Fibroblast of lung (primary cell): ENCODE results near the gene SPIB.

Experiments
- EZH2 ChIP-seq: IDR thresholded peaks from 2 replicates; pipeline ENCODE4 v1.5.1; 2012; ENCODE audit warnings: low read length, control low read depth, mild to moderate bottlenecking; ENCODE audit errors: missing control alignments
- TF ChIP-seq, protein P1 (sequence below), 2 donors: IDR thresholded peaks in 1 of 2; conservative IDR thresholded peaks in 1 of 2; 1 replicate in 1 of 2; 2 replicates in 1 of 2; pipeline ENCODE4 v1.5.1; 2011 to 2012; ENCODE audit warnings: low read length in 2 of 2, control low read depth in 1 of 2, inconsistent platforms in 1 of 2, low read depth in 1 of 2, mild to moderate bottlenecking in 1 of 2

- no peak for TF ChIP-seq EZH2
- TF ChIP-seq, protein P1, sequence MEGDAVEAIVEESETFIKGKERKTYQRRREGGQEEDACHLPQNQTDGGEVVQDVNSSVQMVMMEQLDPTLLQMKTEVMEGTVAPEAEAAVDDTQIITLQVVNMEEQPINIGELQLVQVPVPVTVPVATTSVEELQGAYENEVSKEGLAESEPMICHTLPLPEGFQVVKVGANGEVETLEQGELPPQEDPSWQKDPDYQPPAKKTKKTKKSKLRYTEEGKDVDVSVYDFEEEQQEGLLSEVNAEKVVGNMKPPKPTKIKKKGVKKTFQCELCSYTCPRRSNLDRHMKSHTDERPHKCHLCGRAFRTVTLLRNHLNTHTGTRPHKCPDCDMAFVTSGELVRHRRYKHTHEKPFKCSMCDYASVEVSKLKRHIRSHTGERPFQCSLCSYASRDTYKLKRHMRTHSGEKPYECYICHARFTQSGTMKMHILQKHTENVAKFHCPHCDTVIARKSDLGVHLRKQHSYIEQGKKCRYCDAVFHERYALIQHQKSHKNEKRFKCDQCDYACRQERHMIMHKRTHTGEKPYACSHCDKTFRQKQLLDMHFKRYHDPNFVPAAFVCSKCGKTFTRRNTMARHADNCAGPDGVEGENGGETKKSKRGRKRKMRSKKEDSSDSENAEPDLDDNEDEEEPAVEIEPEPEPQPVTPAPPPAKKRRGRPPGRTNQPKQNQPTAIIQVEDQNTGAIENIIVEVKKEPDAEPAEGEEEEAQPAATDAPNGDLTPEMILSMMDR (conservative IDR thresholded peaks at IDR 0.05 in 1 of 2, IDR thresholded peaks at IDR 0.05 in 1 of 2; ENCODE audit: low read depth in 1 of 2, low read length in 2 of 2) = no peak
Measured at GRCh38 chr19:50419580-50420035, 870 bp downstream of the SPIB start.
